Caki2 (cell line): ENCODE measurements around the gene ANKDD1B. TPM values are rescaled to one million over a fixed set of nuclear protein-coding genes. Genes with fewer than 3 reads are reported as not detected.

Experiments used
- total RNA-seq: library from RNA; depleted of rRNA; stranded (reverse); fragments of >200 nt; shearing (Covaris generic); gene quantifications from 2 replicates; pipeline ENCODE4 v1.2.3, GENCODE V29; 2014; ENCODE audit warnings: low replicate concordance; rRNA removed

ANKDD1B gene
- total RNA-seq, 1 experiment from 2014 or later, result 1.5 TPM

Other genes with a start within 250 kb of the ANKDD1B start
- gene CERT1, start 99.8 kb upstream of the ANKDD1B start, total RNA-seq, result 11.0 and 33.0 TPM in 2 replicates
- gene POLK, start 99.6 kb upstream of the ANKDD1B start, total RNA-seq, result 7.1 and 12.8 TPM in 2 replicates
- 6.5 and 13.3 TPM in 2 replicates for gene POC5, start 106.0 kb downstream of the ANKDD1B start, total RNA-seq